MM.1S (cell line): ENCODE data around the gene RNF14.
A peak's percentile ranks its signal among the peaks of the same experiment; 100 is the strongest.

Experiments used
- EZH2 ChIP-seq: fragments of 300-600 bp; sonication (generic); optimal IDR thresholded peaks from 2 replicates; pipeline ENCODE3; 2017; ENCODE audit warnings: low read depth, mild to moderate bottlenecking, antibody characterized with exemption, low read length, mixed read lengths
- EZH2phosphoT487 ChIP-seq: fragments of 300-600 bp; sonication (generic); IDR thresholded peaks from 2 replicates; pipeline ENCODE4 v1.6.1; 2018; ENCODE audit warnings: antibody characterized with exemption, low read length
- TF ChIP-seq, protein P1 (sequence below): fragments of 300-600 bp; sonication (generic); IDR thresholded peaks from 2 replicates; pipeline ENCODE4 v1.5.1; 2016; ENCODE audit warnings: antibody characterized with exemption, low read length, mixed read lengths

DNA sequence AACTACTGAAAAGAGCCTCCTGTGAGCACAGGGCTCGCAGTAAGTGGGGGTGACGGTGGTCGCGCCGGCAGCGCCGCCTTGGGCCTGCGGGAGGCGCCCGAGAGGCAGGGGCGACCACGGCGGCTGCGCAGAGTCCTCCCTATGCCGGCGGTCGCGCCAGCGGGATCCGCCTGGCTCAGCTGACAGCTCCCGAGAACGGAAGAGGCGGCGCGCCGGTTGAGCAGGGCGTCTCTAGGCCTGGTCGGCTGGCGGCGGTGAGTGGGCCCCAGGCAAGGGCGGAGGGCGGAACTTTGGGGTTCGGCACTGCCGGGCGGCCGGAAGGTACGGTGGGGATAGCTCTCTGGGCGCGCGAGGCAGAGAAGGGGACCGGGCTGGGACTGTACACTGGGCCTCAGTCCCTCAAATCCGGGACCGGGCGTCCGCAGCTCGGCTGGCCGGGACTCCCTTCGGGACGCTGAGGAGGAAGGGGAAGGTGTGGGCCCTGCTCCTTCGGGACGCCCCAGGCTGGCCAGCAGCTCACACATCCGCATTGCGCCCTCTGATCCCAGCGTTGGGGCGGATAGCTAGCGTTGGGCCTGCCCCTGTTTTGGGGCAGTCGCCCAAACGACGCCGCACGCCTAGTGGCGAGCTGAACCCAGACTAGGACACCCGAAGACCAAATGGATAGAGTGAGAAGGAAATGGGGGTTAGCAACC lies at the start of gene RNF14:
- TF ChIP-seq EZH2 (no peak), EZH2phosphoT487 (no peak)
- TF ChIP-seq, protein P1, sequence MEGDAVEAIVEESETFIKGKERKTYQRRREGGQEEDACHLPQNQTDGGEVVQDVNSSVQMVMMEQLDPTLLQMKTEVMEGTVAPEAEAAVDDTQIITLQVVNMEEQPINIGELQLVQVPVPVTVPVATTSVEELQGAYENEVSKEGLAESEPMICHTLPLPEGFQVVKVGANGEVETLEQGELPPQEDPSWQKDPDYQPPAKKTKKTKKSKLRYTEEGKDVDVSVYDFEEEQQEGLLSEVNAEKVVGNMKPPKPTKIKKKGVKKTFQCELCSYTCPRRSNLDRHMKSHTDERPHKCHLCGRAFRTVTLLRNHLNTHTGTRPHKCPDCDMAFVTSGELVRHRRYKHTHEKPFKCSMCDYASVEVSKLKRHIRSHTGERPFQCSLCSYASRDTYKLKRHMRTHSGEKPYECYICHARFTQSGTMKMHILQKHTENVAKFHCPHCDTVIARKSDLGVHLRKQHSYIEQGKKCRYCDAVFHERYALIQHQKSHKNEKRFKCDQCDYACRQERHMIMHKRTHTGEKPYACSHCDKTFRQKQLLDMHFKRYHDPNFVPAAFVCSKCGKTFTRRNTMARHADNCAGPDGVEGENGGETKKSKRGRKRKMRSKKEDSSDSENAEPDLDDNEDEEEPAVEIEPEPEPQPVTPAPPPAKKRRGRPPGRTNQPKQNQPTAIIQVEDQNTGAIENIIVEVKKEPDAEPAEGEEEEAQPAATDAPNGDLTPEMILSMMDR = peak; percentile 94
